ENCODE data around the gene PACS1.
"Not testable (repeated sequence)": the region's sequence is repeated elsewhere in the genome, so short reads cannot be mapped to it uniquely, and the experiment has no call there.

PACS1 gene

GRCh38 chr11:66073669-66074068 is 3.6 kb downstream of the PACS1 start:
- TF ChIP-seq CTCF (IDR thresholded peaks at IDR 0.05; ENCODE audit: borderline replicate concordance, control extremely low read depth, extremely low read depth, insufficient read depth, missing control alignments): no peak
- in situ Hi-C loops (cut with MboI; ENCODE audit: low sequenced_read_pairs, unreplicated experiment): no loop called here

GRCh38 chr11:66075273-66075672 is 5.2 kb downstream of the PACS1 start:
- no peak for DNase-seq (ENCODE audit: low spot score)
- in situ Hi-C loops (cut with MboI; ENCODE audit: low sequenced_read_pairs, unreplicated experiment): no loop called here

More at GRCh38 chr11:66073669-66074068, 3.6 kb downstream of the PACS1 start:
- no peak for DNase-seq (ENCODE audit: low spot score)

GRCh38 chr11:66076561-66076960 is 6.5 kb downstream of the PACS1 start:
- in situ Hi-C loops (cut with MboI; ENCODE audit: low sequenced_read_pairs, unreplicated experiment): no loop called here
- no peak for DNase-seq (ENCODE audit: low spot score)
- TF ChIP-seq CTCF (IDR thresholded peaks at IDR 0.05; ENCODE audit: borderline replicate concordance, control extremely low read depth, extremely low read depth, insufficient read depth, missing control alignments): no peak

More at GRCh38 chr11:66075273-66075672, 5.2 kb downstream of the PACS1 start:
- no peak for TF ChIP-seq CTCF (IDR thresholded peaks at IDR 0.05; ENCODE audit: borderline replicate concordance, control extremely low read depth, extremely low read depth, insufficient read depth, missing control alignments)

- TF ChIP-seq CTCF (IDR thresholded peaks at IDR 0.05; ENCODE audit: borderline replicate concordance, control extremely low read depth, extremely low read depth, insufficient read depth, missing control alignments): no peak
- no peak for DNase-seq (ENCODE audit: low spot score)
- in situ Hi-C loops (cut with MboI; ENCODE audit: low sequenced_read_pairs, unreplicated experiment): no loop called here
Observed at GRCh38 chr11:66077927-66078326, 7.9 kb downstream of the PACS1 start.

- in situ Hi-C loops (cut with MboI; ENCODE audit: low sequenced_read_pairs, unreplicated experiment): not testable (repeated sequence)
Observed at GRCh38 chr11:66078949-66079348, 8.9 kb downstream of the PACS1 start.

GRCh38 chr11:66080055-66080817 is 10.2 kb downstream of the PACS1 start:
- no peak for DNase-seq (ENCODE audit: low spot score)
- in situ Hi-C loops (cut with MboI; ENCODE audit: low sequenced_read_pairs, unreplicated experiment): no loop called here
- no peak for TF ChIP-seq CTCF (IDR thresholded peaks at IDR 0.05; ENCODE audit: borderline replicate concordance, control extremely low read depth, extremely low read depth, insufficient read depth, missing control alignments)

More at GRCh38 chr11:66078949-66079348, 8.9 kb downstream of the PACS1 start:
- not testable (repeated sequence) for DNase-seq (ENCODE audit: low spot score)

GRCh38 chr11:66081505-66081904 is 11.4 kb downstream of the PACS1 start:
- in situ Hi-C loops (cut with MboI; ENCODE audit: low sequenced_read_pairs, unreplicated experiment): no loop called here
- DNase-seq (ENCODE audit: low spot score): peak; percentile 51
- no peak for TF ChIP-seq CTCF (IDR thresholded peaks at IDR 0.05; ENCODE audit: borderline replicate concordance, control extremely low read depth, extremely low read depth, insufficient read depth, missing control alignments)

Measured in GM13976 (cell line).